ENCODE results near the gene HPCA.

DNA sequence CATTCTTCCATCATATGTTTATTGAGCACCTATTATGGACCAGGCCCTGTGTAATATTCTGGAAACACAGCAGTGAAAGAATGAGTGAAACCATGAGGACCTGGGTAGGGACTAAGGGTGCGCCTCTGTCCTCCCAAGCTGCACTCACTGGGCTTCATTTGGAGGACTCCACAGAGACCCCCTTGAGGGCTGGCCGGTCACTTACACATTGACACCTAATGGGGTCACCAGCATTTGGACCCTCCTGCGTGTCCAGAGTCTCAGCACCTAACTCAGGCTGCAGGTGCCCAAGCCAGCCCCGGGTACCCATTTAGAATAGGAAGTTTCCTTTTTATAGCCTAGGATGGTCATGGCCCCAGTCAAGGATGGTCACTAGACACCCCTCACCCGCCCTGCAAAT, 12.8 kb upstream of the HPCA start:
- TF ChIP-seq, protein P1, sequence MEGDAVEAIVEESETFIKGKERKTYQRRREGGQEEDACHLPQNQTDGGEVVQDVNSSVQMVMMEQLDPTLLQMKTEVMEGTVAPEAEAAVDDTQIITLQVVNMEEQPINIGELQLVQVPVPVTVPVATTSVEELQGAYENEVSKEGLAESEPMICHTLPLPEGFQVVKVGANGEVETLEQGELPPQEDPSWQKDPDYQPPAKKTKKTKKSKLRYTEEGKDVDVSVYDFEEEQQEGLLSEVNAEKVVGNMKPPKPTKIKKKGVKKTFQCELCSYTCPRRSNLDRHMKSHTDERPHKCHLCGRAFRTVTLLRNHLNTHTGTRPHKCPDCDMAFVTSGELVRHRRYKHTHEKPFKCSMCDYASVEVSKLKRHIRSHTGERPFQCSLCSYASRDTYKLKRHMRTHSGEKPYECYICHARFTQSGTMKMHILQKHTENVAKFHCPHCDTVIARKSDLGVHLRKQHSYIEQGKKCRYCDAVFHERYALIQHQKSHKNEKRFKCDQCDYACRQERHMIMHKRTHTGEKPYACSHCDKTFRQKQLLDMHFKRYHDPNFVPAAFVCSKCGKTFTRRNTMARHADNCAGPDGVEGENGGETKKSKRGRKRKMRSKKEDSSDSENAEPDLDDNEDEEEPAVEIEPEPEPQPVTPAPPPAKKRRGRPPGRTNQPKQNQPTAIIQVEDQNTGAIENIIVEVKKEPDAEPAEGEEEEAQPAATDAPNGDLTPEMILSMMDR (IDR thresholded peaks at IDR 0.05 in 8 of 11, conservative IDR thresholded peaks at IDR 0.05 in 3 of 11) = no peak
- no peak for TF ChIP-seq POLR2AphosphoS5 (IDR thresholded peaks at IDR 0.05)
- no peak for TF ChIP-seq POLR2A (IDR thresholded peaks at IDR 0.05)
